ELF-1 (cell line): ENCODE results near the gene PTPRD.

Experiments
- DNase-seq: peaks from one replicate; pipeline ENCODE4 v3.0.0-alpha.2; 2016; ENCODE audit warnings: low read depth, low spot score

PTPRD gene

DNA sequence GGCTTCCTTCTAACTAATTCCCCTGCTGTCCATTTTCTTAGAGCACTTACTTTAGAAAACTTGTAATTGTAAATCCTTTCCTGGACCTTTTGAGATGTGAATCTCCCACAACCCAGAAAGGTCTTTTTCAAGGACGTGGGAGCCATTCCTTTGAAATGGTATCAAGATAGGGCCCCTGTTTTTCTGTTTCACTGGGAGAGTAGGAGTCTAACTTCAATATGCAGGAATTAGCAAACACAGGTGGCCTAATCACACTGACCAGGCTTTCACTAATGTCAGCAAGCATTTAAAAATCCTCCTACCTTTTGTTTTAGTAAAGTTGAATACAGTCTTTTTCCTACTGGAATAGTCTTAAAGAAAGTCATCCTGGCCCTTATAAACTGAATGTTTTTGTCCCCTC is 558.3 kb downstream of the PTPRD start:
- DNase-seq: no peak

DNA sequence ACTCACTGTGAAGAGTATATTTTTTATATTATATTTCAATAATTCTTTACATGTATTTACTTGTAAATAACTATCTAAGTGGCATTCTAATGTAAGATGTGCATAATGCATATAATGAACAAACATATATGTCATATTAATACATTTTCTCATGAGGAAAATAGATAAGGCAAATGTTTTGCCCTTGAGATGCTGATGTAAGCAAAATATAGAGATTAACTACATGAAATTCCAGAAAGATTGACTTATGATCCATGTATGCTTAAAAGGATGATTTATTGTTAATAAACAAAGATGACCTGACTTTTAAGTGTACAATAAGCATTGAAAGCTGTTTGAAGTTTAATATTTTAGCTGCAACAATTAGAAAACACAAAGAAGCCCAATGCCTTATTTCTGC is 559.9 kb downstream of the PTPRD start:
- DNase-seq: no peak

DNA sequence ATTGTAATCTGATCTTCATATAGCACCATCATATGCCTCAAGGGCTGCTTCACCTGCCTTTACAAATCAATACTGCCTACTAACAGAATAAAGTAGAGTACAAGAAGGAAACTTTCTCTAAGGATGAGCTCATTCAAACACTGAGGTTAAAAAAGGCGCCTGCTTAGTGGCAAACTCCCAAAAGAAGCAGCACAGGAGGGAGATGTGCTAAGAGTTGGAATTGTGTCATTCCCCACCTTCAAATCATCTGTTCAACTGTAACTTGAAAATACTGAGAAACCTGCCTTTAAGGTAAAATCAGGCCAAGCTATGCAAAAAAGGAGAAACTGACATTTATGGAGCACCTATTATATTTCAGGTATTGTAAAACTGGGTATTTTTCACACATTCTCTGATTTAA is 560.6 kb downstream of the PTPRD start:
- DNase-seq: no peak

DNA sequence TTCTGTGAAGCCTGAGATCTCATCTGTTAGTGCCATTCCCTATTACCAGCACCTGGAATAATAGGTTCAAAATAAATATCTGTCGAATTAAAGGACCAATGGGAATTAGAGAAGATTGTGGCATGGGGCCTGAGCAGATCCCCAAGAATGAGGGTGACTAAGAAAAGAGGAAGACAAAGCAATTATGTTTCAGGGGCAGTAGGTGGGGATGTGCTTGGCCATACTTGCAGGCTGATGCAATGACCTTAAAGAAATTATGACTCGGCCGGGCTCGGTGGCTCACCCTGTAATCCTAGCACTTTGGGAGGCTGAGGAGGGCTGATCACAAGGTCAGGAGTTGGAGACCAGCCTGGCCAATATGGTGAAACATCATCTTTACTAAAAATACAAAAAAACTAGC is 562.8 kb downstream of the PTPRD start:
- DNase-seq: no peak

DNA sequence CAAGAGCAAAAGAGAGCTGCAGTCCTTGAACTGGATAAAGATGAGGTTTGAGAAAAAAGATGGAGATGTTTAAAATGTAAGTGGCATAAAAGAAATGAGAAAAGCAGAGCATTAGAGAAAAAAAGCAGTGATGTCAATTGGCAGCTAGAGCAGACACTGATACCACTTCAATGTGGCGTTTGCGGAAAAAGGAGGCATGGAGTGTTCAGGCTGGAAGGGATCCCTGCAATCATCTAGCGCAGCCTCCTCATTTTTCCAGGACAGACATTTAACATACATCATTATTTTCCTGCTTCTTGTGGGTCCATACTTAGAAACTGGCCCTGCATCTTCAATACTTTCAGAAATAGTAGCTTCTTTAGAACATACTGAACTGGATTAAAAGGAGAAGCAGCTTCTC is 563.8 kb downstream of the PTPRD start:
- DNase-seq: no peak

DNA sequence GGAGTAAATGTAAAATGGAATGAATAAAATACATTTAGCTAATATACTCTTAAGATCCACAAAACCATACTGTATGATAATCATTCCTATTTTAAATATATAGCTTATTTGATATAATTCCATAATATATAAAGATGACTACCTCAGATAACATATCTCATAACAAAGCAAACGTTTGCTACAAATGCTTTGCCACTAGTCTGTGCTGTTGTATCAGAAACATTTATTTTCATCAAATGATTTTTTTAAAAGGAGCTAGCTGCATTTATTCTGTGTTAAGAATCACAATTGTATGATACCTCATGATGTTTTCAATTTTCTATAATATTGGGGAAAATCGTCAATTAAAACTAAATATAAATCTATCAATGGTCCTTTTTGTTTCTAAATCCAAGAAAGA is 567.2 kb downstream of the PTPRD start:
- DNase-seq: no peak

DNA sequence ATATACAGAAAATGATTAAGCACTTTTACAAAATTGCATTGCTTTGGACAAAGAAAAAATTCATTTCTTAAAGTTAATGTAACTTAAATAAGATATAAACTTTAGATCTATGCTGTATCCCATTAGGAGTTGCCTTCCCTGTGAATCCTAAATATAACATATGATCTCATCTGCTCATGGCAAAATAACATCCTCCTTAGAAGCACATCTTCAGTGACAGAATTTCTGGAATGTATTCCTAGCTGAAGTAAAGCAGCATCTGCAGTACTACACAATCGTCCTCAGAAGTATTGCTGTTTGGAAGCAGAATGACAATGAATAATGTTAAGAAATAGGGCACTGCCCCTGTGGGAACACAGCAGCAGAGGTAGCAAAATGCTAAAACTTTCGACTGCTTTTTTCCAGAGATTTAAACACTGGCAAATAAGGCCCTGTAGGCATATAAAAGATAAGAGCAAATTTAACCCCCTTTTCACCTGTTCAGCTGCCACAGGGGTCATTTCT is 571.0 kb downstream of the PTPRD start:
- DNase-seq: no peak

DNA sequence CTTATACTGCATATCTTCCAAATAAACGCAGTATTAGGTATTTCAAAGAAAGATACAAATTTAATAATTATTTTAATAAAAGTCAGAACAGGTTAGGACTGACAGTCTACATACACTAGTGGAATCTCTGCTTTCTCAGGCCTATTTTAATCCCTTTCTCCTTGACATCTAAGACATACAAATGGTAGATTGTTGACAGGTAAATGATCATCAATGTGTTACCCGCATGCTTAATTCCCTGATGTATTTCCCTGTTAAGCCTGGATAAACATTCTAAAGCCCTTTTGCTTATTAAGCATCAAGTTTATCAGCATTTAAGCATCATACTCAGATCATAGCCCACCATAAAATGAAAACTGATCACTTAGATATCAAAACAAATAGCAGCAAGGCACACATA is 576.7 kb downstream of the PTPRD start:
- no peak for DNase-seq

DNA sequence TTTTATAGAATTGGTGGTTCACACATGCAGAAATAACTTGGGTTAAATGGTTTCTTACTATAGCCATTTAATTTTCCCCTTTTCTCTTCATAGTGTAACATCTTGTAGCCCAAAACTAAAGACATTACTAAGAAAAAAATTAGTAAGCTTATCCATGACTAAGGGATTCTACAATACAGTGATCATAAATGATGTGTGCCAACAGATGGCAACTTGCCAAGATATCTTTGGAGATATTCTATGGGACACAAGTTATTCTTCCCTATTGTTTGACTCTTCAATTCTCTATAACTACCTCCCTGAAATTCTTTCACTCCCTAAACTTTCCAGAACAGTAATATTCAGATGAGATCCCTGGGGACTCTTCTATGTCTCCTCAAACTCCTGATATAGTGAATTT is 580.6 kb downstream of the PTPRD start:
- no peak for DNase-seq

DNA sequence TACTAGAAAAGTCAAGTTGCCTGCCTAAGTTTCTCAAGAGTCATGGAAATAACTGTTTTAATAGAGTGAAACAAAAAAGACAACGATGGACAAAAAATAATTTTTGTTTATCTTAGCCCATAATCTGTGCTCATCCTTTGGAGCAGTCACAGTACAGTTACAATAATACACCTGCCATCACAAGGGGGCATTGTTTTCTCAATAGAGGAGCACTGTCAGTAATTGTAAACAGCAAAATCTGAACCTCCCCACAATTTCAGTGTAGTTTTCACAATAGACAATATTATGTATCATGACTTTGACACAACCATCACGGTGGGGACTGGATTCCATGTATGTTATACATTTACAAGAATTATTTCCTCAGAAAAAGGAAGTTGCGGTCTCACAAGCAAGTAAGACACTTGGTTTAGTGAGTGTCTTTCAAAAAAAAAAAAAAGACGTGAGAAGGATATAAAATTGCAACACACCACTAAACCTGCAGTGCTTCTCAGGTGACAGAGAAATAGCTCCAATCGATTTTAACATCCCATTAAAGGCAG is 586.3 kb downstream of the PTPRD start:
- no peak for DNase-seq

DNA sequence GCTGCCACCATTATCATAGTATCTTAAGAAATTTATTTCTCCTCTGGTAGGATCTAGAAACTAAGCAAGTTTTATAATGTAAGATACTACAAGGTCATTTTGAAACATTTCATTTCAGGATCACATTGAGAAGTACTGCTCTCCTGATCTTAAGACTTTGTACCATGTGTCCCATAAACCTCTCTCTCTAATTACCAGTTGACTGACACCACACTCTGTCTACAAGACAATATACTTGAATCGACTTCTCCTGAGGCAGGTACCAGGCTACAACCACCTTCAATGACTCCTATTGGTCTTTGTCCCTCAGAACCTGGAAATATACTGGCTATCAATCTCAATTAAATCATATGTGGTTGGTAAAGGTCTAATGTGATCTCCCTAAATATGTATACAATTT is 597.0 kb downstream of the PTPRD start:
- no peak for DNase-seq

DNA sequence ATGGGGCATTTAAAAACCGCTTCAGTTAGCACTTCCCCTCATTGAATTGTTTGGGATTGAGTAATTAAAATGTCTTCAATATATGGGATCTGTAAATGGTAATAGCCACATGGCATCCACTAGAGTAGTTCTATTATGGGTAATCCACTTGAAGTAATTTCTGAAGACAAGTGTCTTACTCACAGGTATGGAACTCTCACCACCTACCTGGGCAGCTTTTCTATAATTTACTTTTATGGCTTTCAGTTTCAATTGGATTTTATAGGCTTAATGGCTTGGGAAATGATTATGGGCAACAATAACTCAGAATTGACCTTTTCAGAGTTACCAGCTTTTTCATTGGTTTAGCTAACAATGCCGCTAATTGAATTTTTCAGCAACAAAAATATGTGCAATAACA is 597.9 kb downstream of the PTPRD start:
- DNase-seq: no peak

DNA sequence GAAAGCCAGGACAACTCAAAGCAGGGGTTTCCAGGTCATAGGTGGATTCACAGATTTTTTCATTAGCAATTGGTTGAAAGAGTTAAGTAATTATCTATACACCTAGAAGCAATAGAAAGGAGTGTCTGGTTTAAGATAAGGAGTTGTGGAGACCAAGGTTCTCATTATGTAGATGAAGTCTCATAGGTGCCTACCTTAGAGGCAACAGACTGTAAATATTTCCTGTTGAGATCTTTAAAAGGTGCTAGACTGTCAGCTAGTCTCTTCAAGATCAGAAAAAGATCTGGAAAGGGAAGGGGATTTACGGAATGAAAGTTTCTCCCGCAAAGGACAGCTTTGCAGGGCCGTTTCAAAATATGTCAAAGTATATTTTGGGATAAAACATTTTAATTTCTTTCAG is 603.4 kb downstream of the PTPRD start:
- DNase-seq: peak; percentile 10

DNA sequence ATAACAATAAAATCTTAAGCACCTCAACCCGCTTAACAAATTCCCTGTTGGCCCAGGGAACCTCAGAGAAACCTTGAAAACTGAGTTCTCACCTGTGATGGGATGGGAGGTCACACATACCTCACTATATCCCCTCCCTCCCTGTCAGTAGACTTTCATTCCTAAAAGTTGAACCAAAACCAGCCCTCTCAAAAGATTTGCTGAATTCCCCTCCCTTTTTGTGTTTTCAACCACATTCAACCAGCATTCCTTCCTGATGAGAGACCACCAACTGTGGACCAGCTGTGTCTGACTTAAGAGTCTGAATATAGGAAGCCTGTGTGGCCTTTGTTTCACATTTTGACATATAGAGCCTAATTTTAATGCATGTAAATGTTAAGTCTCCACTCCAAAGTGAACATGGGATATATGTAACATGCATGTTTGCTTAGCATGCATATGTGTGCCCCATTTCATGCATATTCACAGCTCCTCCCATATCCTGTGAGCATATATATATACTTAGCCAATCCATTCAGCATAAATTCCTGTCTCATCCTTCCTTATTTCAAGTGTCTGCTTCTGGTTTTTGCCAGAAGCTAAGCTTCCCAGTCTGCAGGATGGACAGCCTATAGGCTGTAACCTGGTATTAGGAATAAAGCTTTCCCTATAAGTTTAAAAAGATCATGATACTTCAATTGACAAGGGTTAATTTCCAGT is 604.6 kb downstream of the PTPRD start:
- DNase-seq: peak; percentile 51

DNA sequence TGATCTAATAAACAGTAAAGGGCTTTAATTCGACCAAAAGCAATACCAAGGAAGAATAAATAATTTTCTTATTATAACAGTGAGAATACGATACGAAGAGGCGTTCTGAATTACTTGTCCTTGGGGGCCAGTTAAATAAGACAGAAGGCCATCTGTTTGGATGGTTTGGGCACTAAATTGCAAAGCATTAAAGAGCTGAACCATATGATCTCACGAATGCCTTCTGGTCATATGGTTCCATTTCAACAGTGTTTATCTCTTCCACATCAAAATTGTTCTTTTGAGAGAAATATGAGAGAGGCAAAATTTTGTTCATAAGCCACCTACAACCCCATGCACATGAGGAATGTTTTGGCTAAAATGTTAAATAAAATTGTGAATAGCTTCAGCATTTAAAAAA is 605.4 kb downstream of the PTPRD start:
- DNase-seq: no peak

DNA sequence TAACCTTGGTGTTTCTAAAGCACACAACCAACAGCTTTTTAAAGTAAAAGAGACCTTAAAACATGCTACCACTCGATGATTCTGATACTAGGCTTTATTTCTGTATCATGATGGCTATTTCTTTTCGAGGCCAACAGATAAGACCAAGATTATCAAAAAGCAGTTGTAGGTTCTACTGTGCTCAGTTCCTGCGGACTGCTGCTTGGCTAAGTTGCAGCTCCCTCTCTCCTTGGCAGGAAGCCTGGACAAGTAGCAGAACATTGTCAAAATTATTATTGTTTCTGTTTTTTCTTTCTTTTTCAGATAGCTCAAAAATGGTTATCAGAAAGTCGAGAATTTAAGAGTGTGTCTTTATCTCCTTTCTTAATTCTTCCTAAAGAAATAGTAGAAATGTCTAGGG is 607.6 kb downstream of the PTPRD start:
- DNase-seq: no peak

DNA sequence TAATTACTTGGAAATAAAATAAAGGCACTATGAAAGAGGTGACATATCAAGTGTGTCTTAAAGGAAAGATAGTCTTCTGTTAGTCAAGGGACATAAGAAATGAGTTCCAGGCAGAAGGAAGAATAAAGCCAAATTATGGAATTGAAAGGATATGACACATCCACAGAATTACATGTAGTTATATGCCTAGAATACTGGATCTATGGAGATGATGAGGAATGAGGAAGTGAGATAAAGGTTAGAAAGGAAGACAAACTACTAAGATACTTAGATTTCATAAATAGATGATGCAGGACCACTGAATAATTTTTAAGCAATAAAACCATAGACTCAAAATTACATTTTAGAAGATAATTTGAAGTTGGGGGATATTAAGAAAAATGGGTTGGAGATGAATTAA is 609.8 kb downstream of the PTPRD start:
- DNase-seq: no peak

DNA sequence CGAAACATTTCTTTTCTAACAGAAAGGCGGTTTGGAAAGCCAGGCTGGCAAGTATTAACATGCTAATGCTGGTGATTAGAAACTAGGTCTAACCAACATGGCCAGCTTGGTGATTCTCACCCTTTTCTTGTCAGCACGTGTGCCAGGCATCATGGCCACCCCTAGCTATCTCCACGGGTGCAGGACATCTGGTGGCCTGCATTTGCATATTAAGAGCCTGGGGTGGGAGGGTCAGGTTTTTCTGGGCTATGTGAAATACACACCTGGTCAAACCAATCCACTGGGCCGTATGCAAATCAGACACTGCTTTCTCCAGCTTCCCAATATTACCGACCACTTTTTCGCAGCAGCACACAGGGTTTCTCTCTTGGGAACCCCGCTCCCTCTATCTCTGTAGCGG is 612.1 kb downstream of the PTPRD start:
- peak; percentile 8 for DNase-seq

DNA sequence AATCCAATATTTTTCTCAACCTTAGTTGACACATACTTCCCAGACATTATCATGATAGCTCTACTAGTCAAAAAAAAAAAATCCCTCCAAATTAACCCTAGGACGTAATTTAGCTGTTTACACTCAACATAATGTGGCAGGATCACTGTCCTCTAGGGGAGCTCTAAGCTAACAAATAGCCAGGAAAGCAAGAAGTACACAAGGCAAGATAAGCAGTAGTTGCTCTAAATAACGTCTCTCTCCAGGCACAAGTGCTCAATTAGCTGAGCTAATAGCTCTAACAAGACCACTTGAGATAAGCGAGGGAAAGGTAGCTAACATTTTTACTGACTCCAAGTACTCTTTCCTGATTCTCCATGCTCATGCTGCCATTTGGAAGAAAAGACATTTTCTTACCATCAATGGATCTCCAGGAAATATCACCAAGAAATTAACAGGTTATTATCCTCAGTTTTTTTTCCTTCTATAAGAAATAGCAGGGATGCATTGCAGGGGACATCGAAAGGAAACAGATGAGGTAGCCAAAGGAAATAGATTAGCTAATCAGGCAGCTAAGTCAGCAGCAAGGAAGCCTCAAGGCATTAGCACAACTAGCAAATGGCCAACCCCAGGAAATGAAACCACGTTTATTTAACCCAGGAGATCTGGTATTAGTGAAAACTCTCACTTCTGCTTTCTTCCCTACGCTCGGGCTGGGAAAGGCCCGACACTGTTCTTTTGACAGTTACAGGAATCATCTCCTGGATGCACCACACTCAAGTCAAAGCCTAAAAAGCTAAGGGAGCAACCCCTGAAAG is 614.1 kb downstream of the PTPRD start:
- peak; percentile 28 for DNase-seq

DNA sequence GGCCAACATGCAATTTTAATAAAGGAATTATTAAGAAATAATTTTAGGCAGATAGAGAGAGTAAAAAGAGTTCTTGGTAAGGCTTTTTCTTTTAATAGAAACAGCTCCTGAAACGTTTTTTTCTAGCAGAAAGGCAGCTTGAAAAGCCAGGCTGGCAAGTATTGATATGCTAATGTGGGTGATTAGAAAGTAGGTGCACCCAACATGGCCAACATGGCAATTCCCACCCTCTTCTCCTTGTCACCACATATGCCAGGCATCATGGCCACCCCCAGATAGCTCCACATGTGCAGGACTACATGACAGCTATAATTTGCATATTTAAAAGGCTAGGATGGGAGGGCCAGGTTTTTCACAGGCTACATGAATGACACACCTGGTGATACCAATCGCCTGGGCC is 615.2 kb downstream of the PTPRD start:
- DNase-seq: peak; percentile 16

DNA sequence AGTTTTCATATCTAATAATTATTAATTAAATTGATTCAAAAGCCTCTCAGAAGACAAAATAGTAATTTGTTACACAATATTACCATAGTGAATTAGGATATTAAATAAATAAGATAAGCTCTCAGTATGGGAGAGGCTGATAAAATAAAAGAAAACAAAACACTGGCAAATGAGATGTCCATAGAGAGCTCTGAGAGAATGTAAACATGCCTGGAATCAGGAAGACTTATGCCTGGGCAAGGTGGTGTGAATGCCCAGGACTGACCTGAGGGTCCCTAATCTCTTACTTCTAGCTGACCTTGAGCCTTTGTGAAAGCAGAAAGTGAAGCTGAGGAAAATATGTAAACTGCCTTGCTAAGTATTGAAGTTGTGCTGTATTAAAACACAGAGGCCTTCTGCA is 616.5 kb downstream of the PTPRD start:
- no peak for DNase-seq

DNA sequence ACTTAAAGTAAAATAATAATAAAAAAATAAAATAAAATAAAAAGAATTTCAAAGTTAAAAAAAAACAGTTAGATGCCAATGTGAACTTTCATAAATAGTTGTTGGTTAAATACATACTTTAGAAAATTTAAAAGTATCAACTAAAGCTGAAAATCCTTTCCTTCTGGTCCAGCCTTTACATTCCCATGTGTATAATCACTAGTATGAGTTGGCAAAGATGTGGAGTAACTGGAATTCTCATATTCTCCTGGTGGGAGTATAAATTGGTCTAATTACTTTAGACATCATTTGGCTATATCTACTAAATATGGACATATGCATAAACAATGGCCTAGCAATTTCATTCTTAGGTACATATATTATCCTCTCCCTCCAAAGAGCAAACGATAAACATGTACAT is 619.9 kb downstream of the PTPRD start:
- no peak for DNase-seq

DNA sequence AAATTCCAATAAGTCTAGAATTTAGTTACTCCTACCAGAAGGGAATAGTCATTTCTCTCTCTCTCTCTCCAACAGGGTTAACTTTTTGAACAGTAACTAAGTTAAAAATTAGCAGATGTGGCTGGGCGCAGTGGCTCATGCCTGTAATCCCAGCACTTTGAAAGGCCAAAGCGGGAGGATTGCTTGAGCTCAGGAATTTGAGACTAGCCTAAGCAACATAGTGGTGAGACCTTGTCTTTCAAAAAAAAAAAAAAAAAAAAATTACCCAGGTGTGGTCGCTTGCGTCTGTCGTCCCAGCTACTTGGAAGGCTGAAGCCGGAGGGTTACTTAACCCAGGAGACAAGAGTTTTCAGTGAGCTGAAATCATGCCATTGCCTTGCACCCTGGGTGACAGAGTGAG is 639.7 kb downstream of the PTPRD start:
- no peak for DNase-seq
